Dendritic cell treated with granulocyte-macrophage colony-stimulating factor and Interleukin-4, amounts not matched to agents 40 ng/mL and 50 ng/mL, for 4 days (primary cell): ENCODE measurements around the gene LY6G5C.
A peak's percentile ranks its signal among the peaks of the same experiment; 100 is the strongest.
"Not testable (repeated sequence)": the region's sequence is repeated elsewhere in the genome, so short reads cannot be mapped to it uniquely, and the experiment has no call there.

Experiments
- H3K27ac Mint-ChIP-seq: one replicate; pipeline ENCODE4 v1.8.0; 2022; ENCODE audit warnings: mild to moderate bottlenecking, mixed read lengths
- H3K27me3 Mint-ChIP-seq: one replicate; pipeline ENCODE4 v1.8.0; 2022; ENCODE audit warnings: mild to moderate bottlenecking, mixed read lengths
- H3K36me3 Mint-ChIP-seq: one replicate; pipeline ENCODE4 v1.8.0; 2022; ENCODE audit warnings: low read depth, mixed read lengths
- H3K4me1 Mint-ChIP-seq: one replicate; pipeline ENCODE4 v1.8.0; 2022; ENCODE audit warnings: low read depth, mixed read lengths
- H3K4me3 Mint-ChIP-seq: one replicate; pipeline ENCODE4 v1.8.0; 2022; ENCODE audit warnings: mild to moderate bottlenecking, moderate library complexity, mixed read lengths
- H3K9me3 Mint-ChIP-seq: one replicate; pipeline ENCODE4 v1.8.0; 2022; ENCODE audit warnings: mixed read lengths
- intact Hi-C: fragments of 100-400 bp; cut with micrococcal nuclease; formaldehyde crosslinking; loops from one replicate; pipeline ENCODE4 v1.15.0; 2022

The LY6G5C gene

GRCh38 chr6:31721351-31722020 is 40.6 kb upstream of the LY6G5C start, which contains the start of gene LY6G6C:
TSS of gene LY6G6C (minus strand) at chr6:31721746. CDS start at chr6:31721679, 67 bp downstream.
- Mint-ChIP-seq H3K9me3 (no peaks in the 10 kb centered on the region), H3K36me3 (peaks cover 27% of the 10 kb centered on the region), H3K4me1 (peaks cover 42% of the 10 kb centered on the region), H3K27me3 (peaks cover 21% of the 10 kb centered on the region), H3K4me3 (no peak within 1 kb of the TSS), H3K27ac (peak within 1 kb of the TSS; percentile 40)
- intact Hi-C loops, result no loop called here

DNA sequence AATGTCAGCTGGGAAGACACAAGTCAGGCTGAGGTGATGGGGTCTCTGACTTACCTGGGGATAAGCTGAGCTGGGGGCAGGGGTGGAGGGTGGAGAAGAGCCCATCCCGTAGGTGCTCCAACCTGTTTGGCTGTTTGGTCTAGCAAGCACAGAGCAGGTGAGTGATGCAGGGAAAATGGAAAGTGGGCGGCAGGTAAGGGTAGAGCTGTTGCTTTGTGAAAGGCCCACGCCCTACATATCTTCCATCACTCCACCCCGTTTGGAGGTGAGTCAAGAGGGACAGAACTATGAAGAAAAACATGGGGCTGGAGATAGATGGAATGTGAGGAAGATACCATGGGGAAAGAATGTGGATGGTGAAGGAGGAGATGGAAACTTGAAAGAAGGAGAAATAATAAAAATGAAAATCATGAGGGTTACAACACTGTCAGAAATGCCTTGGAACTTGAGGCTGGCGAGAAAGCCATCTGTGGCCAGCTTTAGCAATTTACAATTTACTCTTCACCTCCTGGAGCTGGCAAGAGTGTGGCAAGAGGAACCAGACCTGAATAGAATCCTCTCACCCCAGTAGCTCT is 39.4 kb upstream of the LY6G5C start:
- H3K27ac Mint-ChIP-seq, result no peak overlapping the region
- no peak overlapping the region for H3K4me3 Mint-ChIP-seq
- H3K36me3 Mint-ChIP-seq, result peaks cover 15% of the 10 kb centered on the region
- H3K4me1 Mint-ChIP-seq, result peaks cover 30% of the 10 kb centered on the region
- no peaks in the 10 kb centered on the region for H3K9me3 Mint-ChIP-seq
- intact Hi-C loops, result no loop called here
- H3K27me3 Mint-ChIP-seq, result peaks cover 21% of the 10 kb centered on the region

DNA sequence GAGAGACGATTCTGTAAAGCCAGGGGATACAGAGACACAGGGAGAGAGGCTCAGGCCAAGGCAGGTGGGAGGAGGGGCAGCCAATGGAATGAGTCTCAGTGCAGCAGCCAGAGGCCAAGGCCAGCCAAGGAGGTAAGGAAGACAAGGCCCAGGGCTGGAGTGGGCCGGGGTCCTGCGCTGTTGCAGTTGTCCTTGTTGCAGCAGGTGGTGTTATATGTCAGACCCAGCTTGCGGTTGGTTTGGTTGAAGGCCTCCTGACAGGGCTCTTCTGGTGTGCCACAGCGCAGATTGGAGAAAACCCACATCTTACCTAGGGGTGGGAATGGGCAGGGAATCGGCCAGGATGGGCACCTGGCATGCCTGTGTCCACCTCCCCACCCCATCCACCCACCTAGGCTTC is 38.1 kb upstream of the LY6G5C start:
- H3K36me3 Mint-ChIP-seq, result peaks cover 3% of the 10 kb centered on the region
- H3K4me3 Mint-ChIP-seq, result no peak overlapping the region
- H3K9me3 Mint-ChIP-seq, result no peaks in the 10 kb centered on the region
- H3K27ac Mint-ChIP-seq, result no peak overlapping the region
- peaks cover 22% of the 10 kb centered on the region for H3K4me1 Mint-ChIP-seq
- intact Hi-C loops, result no loop called here
- peaks cover 15% of the 10 kb centered on the region for H3K27me3 Mint-ChIP-seq

DNA sequence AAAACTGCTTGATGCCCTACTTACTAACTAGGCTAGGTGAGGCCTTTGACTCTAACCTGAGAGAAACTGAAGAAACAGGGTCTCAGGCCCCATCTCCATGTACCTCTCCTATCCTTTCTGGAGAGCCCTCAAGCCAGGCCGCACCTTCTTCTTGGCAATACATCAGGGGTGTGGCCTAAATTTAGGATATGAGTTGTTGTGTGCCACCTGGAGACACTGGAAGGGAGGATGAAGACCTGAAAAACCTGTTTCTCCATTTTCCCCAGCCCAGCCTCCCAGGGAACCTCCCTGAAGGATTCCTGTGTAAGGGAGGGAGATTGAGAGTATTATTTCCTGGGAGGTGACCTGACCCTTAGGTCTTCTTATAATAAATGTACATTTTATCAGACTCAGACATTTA is 37.4 kb upstream of the LY6G5C start:
- H3K27ac Mint-ChIP-seq, result no peak overlapping the region
- H3K9me3 Mint-ChIP-seq, result no peaks in the 10 kb centered on the region
- H3K4me3 Mint-ChIP-seq, result no peak overlapping the region
- peaks cover 18% of the 10 kb centered on the region for H3K4me1 Mint-ChIP-seq
- intact Hi-C loops, result no loop called here
- H3K36me3 Mint-ChIP-seq, result no peaks in the 10 kb centered on the region
- peaks cover 8% of the 10 kb centered on the region for H3K27me3 Mint-ChIP-seq

DNA sequence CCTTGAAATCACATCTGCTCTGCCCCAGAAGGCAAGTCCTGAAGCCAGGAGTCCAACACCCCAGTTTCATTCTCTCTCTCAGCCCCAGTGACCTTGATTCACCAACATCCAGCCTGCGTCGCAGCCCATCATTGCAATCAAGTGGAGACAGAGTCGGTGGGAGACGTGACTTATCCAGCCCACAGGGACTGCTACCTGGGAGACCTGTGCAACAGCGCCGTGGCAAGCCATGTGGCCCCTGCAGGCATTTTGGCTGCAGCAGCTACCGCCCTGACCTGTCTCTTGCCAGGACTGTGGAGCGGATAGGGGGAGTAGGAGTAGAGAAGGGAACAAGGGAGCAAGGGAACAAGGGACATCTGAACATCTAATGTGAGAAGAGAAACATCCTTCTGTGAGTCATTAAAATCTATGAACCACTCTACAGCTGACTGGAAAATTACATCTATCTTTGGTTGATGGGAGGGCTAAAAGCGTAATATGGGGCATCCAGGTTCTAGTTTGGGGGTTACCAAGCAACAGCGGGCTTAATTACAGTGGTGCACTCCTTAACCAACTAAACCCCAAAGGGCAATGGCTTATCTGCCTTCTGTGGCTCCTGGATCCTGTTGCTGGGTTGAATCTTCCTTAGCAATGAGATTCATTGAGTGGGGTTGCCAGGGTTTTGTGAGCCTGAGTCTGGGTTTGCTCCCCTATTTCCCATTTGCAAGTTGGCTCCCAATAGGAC is 36.8 kb upstream of the LY6G5C start:
- Mint-ChIP-seq H3K27ac (no peak overlapping the region), H3K4me3 (no peak overlapping the region), H3K27me3 (peaks cover 6% of the 10 kb centered on the region), H3K36me3 (no peaks in the 10 kb centered on the region), H3K4me1 (peaks cover 15% of the 10 kb centered on the region), H3K9me3 (no peaks in the 10 kb centered on the region)
- intact Hi-C loops, result no loop called here

DNA sequence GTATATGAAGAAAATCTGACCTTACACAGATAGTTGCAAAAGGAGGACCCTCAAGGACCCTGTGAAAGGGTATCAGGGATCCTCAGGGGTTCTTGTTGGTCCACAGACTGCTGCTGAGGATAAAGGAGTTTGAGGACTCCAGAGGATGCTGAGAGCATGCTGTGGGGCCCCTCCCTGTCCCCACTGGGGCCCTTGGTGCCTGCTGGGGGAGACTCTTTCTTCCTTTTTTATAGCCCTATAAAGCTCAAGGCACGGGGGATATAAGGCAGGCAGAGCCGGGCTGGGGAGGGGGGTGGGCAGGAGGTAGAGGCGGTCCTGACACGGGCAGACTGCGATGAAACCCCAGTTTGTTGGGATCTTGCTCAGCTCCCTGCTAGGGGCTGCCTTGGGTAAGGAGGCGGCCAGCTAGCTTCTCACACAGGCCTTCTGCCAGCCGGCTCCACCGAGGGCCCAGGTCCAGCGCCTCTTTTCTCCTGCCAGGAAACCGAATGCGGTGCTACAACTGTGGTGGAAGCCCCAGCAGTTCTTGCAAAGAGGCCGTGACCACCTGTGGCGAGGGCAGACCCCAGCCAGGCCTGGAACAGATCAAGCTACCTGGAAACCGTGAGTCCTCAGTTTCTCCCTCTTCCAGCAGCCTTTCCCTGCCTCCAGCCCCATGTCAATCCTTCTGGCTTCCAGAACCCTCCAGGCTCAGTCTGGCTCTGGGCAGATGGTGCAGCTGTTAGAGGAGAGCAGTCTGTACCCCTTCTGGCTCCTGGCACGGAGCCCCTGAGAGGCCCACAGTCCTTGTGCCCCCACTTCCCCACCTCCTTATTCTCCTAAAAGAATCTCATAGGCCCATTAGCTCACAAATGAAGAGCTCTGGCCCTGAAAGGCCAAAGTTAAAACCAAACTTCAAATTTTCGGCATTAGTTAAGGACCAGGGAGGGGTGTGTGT is 34.4 kb upstream of the LY6G5C start, which contains the start of gene LY6G6D:
Gene LY6G6D (plus strand): TSS at position 327 of the 937 bp plus-strand sequence. CDS start 8 bp downstream, at position 335.
- Mint-ChIP-seq H3K4me1 (peaks cover 33% of the 10 kb centered on the region), H3K27me3 (no peaks in the 10 kb centered on the region), H3K36me3 (no peaks in the 10 kb centered on the region), H3K9me3 (no peaks in the 10 kb centered on the region), H3K4me3 (no peak within 1 kb of the TSS), H3K27ac (peak within 1 kb of the TSS; percentile 43)
- intact Hi-C loops, result no loop called here

DNA sequence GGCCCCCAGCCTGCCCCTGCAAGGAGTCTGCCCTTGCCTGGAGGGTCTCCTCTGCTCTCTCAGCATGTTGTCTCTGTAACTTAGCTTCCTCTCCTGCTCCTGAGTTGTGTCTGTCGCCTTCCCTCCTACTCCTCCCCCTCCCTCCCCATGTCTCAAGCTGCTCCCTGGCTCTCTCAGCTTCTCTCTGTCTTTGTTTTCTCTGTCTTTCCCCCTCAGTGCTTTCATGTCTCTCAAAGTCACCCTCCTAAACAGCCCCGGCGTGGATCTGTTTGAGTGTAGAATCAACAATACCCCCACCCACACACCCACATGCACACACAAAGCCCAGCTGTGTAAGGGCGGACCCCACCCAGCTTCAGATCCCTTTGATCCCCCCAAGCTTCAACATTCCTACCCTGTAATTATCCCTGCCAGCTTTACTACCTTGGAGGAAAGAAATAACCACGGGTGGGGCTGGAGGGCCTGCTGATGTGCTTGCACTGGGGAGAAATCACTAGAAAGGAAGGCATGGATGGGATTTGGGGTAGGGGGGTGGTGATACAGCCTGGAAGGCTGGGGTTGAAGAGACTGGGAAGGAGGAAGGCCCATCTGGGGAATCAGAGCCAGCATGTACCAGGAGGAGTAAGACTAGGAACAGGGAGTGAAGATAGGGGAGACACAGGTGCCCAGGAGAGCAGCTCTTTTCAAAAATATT is 33.3 kb upstream of the LY6G5C start:
- intact Hi-C loops, result no loop called here
- Mint-ChIP-seq H3K4me3 (no peak overlapping the region), H3K4me1 (peaks cover 34% of the 10 kb centered on the region), H3K27me3 (no peaks in the 10 kb centered on the region), H3K9me3 (no peaks in the 10 kb centered on the region), H3K36me3 (no peaks in the 10 kb centered on the region), H3K27ac (peak overlapping the region; percentile 43)

DNA sequence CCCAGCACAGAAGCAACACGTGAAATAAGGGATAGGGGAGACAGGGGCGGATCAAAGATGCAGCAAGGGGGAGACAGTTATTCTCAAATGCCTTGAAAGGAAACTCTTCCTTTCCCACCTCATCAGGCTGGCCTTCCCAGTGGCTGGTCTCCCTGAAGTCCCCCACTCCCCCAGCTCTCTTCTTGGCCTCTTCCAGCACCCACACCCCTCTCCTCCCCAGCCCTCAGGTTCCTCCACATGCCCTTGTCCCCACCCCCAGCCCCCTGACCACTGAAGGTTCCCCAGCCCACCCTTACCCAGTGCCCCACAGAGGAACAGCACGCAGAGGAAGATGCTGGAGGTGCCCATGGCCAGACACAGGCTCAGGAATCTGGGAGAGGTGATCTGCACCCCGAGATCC is 32.6 kb upstream of the LY6G5C start:
- intact Hi-C loops, result no loop called here
- peak overlapping the region; percentile 43 for H3K27ac Mint-ChIP-seq

DNA sequence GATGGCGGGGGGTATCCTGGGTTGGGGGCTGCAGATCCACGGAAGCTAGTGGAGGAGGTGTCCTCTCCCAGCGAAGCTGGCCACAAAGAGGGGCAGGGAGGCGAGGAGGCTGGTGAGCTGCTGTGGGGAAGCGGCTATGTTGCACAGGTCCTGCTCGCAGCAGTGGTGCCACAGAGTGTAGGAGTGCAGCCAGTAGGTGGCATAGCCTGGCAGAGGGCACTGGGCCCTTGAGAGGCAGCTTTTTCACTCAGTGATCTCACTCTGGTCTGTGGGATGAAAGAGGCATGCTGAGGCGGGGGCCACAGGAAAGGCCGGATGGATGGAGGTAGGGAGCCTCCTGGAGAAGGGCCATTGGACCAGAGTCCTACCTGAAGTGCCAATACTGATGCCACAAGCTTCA is 31.4 kb upstream of the LY6G5C start:
- no peaks in the 10 kb centered on the region for H3K36me3 Mint-ChIP-seq
- H3K4me1 Mint-ChIP-seq, result peaks cover 41% of the 10 kb centered on the region
- H3K27ac Mint-ChIP-seq, result peak overlapping the region; percentile 66
- H3K4me3 Mint-ChIP-seq, result no peak overlapping the region
- H3K27me3 Mint-ChIP-seq, result no peaks in the 10 kb centered on the region
- intact Hi-C loops, result no loop called here
- no peaks in the 10 kb centered on the region for H3K9me3 Mint-ChIP-seq

More for the DNA sequence above, 32.6 kb upstream of the LY6G5C start:
- Mint-ChIP-seq H3K27me3 (no peaks in the 10 kb centered on the region), H3K4me3 (no peak overlapping the region), H3K36me3 (no peaks in the 10 kb centered on the region), H3K4me1 (peaks cover 34% of the 10 kb centered on the region), H3K9me3 (no peaks in the 10 kb centered on the region)

- peaks cover 45% of the 10 kb centered on the region for H3K4me1 Mint-ChIP-seq
- H3K27ac Mint-ChIP-seq, result peak overlapping the region; percentile 66
- H3K4me3 Mint-ChIP-seq, result peak overlapping the region; percentile 39
- intact Hi-C loops, result no loop called here
- H3K36me3 Mint-ChIP-seq, result no peaks in the 10 kb centered on the region
- H3K9me3 Mint-ChIP-seq, result no peaks in the 10 kb centered on the region
- no peaks in the 10 kb centered on the region for H3K27me3 Mint-ChIP-seq
Measured at GRCh38 chr6:31711233-31711632, 30.4 kb upstream of the LY6G5C start.

DNA sequence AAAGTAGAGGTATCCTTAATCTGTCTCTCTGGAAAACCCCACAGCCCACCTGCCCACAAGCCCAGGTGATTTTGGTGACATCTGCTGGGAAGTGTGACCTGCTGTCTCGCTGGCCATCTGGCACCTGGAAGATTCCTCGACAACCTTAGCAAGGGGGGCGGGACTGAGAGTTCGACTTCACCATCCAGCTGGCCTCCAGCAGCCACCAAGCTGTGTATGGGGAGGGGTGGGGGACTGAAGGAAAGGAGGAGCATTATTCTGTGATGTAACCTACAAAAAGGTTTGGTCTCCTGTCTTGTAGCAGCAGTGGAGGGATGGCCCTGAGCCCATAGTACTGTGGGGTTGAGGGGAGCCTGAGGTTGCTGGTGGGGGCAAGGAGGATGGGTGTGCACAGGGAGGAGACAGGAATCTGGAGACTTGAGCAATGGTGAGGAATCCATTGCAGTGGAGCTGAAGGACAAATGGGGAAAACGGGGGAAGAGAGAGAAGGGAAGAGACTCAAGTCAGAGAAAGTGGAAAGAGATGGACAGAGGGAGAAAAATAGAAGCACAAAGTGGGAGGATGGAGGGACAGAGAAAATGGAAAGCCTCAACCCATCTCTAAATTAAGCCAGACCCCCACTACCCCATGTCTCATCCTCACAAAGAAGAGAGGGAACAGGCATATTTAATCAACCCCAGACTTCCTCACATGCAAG is 29.8 kb upstream of the LY6G5C start:
- intact Hi-C loops, result no loop called here
- Mint-ChIP-seq H3K36me3 (no peaks in the 10 kb centered on the region), H3K27ac (peak overlapping the region; percentile 66), H3K27me3 (no peaks in the 10 kb centered on the region), H3K4me1 (peaks cover 45% of the 10 kb centered on the region), H3K4me3 (peak overlapping the region; percentile 39), H3K9me3 (no peaks in the 10 kb centered on the region)

- H3K27me3 Mint-ChIP-seq, H3K36me3 Mint-ChIP-seq, intact Hi-C loops, H3K27ac Mint-ChIP-seq, H3K9me3 Mint-ChIP-seq, H3K4me3 Mint-ChIP-seq: not testable (repeated sequence)
- H3K4me1 Mint-ChIP-seq, result peaks cover 42% of the 10 kb centered on the region
Measured at GRCh38 chr6:31709157-31709556, 28.3 kb upstream of the LY6G5C start.

- Mint-ChIP-seq H3K36me3 (peaks cover 3% of the 10 kb centered on the region), H3K27me3 (no peaks in the 10 kb centered on the region), H3K4me3 (no peak overlapping the region), H3K4me1 (peaks cover 44% of the 10 kb centered on the region), H3K27ac (no peak overlapping the region), H3K9me3 (no peaks in the 10 kb centered on the region)
- intact Hi-C loops, result no loop called here
Measured at GRCh38 chr6:31708224-31708623, 27.4 kb upstream of the LY6G5C start.
